GM21528 (cell line): Measurements from ENCODE around the gene TSPY10.
"Not testable (repeated sequence)": the region's sequence is repeated elsewhere in the genome, so short reads cannot be mapped to it uniquely, and the experiment has no call there.

ENCODE experiments used
- ATAC-seq: cut with Tn5 transposase; IDR thresholded peaks from one replicate; pipeline ENCODE4 v1.9.1; 2021; ENCODE audit warnings: mild to moderate bottlenecking, moderate library complexity; ENCODE audit not compliant: unreplicated experiment, low FRiP score

The TSPY10 gene, protein sequence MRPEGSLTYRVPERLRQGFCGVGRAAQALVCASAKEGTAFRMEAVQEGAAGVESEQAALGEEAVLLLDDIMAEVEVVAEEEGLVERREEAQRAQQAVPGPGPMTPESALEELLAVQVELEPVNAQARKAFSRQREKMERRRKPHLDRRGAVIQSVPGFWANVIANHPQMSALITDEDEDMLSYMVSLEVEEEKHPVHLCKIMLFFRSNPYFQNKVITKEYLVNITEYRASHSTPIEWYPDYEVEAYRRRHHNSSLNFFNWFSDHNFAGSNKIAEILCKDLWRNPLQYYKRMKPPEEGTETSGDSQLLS

GRCh38 chrY:9527580-9527979 is at the start of gene TSPY10:
Gene TSPY10, plus strand, starts transcription at chrY:9527880. Its CDS starts 46 bp downstream, at chrY:9527926.
- ATAC-seq = not testable (repeated sequence)

DNA sequence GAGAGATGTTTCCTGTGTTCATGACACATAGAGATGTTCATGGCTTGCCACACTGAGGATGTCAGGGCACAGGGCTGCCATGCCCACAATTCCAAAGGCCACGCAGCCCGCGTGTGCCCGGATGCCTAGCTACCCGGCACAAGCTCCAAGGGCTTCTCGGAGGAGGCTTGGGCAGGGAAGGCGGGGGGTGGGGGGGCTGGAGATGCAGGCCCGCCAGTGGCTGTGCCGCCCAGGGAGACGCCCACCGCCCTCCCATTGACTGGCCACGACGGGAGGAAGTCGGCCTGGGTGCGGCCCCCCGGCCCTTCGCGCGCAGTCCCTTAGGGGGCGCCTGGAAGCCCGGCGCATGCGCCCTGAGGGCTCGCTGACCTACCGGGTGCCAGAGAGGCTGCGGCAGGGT is 40.7 kb upstream of the TSPY10 start, which contains the start of gene TSPY9:
Gene TSPY9 (plus strand): TSS at position 301 of the 400 bp plus-strand sequence. CDS start 46 bp downstream, at position 347.
- ATAC-seq = not testable (repeated sequence)

DNA sequence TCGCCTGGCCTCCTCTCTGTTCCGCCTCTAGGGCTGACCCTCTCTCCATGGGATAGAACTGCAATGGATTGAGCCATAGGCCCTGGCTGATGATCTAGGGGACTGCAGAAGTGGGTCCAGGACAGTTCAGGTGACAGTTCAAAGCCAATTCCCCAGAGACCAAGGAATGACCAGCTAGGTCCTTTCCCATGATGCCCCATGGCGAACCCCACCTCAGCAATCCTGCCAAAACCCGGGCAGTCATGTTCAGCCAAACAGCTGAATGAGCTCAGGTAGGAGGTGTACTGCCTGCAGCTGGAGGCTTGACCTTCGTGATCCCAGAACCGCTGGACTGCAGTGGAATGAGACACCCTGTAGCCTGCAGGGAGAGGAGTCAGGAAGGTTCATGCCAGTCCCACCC is 23.3 kb upstream of the TSPY10 start:
- ATAC-seq = not testable (repeated sequence)

- ATAC-seq = not testable (repeated sequence)
Observed at GRCh38 chrY:9516287-9516686, 11.4 kb upstream of the TSPY10 start.
